Right forelimb (tissue), 1 donor: ENCODE results near the gene B4GALNT2.
"Not testable (repeated sequence)": the region's sequence is repeated elsewhere in the genome, so short reads cannot be mapped to it uniquely, and the experiment has no call there.

Experiments
- DNase-seq: peaks from one replicate; pipeline ENCODE4 v3.0.0-alpha.2; 2018

B4GALNT2 gene

DNA sequence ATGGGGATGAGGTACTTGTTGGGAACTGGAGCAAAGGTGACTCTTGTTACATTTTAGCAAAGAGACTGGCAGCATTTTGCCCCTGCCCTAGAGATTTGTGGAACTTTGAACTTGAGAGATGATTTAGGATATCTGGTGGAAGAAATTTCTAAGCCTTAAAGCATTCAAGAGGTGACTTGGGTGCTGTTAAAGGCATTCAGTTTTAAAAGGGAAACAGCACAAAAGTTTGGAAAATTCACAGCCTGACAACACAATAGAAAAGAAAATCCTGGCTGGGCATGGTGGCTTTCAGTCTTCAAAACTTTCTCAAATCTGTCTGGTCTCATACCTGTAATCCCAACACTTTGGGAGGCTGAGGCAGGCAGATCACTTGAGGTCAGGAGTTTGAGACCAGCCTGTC is 52.0 kb downstream of the B4GALNT2 start:
- DNase-seq, result not testable (repeated sequence)

DNA sequence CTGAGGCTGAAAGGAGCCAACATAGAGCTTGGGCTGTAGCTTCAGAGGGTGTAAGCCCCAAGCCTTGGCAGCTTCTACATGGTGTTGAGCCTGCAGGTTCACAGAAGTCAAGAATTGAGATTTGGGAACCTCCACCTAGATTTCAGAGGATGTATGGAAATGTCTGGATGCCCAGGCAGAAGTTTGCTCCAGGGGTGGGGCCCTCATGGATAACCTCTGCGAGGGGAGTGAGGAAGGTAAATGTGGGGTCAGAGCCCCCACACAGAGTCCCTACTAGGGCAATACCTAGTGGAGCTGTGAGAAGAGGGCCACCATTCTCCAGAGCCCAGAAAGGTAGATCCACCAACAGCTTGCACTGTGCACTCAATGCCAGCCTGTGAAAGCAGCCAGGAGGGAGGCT is 52.8 kb downstream of the B4GALNT2 start:
- not testable (repeated sequence) for DNase-seq

- no peak for DNase-seq
These were observed 54.7 kb downstream of the B4GALNT2 start for GRCh38 chr17:49187301-49187700.

DNA sequence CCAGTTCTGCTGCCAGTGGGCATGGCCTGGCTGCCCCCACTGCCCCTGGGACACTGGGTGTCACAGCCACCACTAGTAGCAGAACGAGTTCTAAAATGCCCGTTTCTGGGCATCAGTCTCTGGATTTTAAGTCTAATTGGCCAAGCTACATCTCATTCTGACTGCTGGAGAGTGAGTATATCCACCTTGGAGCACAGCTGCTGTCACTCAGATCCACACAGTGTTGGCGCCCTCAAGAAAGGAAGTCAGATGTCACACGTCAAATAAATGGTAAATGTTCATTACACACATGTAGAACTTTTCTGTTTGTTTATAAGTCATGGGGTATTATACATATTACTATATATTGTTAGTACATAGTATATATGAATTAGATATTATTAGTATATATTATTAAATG is 58.4 kb downstream of the B4GALNT2 start:
- no peak for DNase-seq

DNA sequence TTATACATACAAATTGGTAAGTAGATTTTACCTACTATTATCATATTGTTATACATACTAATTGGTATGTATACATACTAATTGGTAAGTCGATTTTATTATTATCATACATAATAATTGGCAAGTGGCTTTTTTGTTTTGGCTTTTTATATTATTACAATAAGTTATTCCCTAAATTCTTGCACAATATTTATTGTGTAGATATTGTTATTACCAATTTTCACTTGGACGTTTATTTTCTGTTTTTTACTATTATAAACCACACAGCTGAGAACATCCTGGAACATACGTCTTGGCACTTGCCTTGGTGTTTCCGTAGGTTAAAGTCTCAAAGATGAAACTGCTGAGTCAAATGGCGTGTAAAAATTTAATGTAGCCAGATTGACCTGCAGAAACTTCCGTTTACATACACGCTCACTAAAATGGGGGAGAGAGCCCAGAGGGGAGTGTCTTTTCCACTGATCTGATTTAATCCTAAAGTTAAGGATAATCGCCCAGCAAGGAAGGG is 58.9 kb downstream of the B4GALNT2 start:
- DNase-seq, result no peak

- peak; percentile 99 for DNase-seq
These were observed 59.6 kb downstream of the B4GALNT2 start for GRCh38 chr17:49191917-49192741.

DNA sequence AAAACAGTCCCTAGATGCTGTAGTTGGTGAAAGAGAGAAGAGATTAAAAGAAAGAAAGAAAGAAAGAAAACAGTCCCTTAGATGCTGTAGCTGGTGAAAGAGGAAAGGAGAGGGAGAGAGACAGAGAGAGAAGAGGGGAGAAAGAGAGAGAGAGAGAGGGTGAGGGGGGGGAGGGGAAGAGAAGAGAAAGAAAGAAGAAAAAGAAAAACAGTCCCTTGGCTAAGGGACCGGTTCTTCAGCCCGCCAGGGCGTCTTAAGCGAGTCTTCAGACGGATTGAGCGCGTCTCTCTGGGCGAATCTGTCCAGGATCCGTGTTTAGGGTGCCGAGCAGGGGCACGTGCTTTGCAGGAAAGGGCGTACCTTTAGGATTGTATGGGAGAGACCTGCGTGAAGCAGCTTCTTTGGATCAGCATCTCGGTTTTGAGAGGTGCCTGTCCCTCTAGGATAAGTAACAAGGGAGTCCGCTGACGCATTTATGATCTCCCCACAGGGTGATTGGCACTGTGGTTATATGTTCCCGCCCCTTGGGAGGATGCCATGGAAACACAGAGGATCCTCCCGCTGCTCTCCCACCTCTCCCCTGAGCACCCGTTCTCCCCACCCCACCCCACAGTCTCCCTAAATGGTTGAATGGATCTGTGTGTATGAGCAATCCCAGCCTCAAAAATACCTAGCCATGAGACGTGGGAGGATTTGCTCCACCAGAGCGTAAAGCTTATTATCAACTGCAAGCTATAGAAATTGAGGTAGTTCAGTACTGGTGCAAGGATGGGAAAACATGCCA is 61.1 kb downstream of the B4GALNT2 start:
- DNase-seq, result peak; percentile 51

DNA sequence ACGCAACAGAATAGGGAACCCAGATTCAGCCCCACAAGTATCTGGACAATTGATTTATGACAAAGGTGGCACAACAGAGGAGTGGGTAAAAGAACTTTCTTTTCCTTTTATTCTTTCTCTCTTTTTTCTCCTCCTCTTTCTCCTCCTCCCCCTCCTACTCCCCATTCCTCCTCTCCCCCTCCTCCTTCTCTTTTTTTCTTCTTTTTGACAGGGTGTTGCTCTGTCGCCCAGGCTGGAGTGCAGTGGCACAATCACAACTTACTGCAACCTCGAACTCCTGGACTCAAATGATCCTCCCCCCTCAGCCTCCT is 61.7 kb downstream of the B4GALNT2 start:
- DNase-seq, result no peak

DNA sequence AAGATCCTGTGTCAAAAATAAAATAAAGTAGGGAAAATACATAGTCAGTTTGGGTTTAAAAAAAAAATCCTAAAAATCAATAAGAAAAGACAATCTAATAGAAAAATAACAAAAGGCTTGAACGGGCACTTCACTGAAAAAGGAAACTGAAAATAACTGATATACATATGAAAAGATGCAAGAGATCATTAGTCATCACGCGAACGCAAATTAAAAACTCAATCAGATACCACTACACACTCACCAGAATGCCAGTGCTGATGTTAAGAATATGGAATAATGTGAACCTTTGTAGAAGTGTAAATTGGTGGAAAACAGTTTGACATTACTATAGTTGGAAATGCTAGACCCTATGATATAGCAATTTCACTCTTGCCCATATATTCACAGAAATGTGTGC is 63.2 kb downstream of the B4GALNT2 start:
- no peak for DNase-seq

GRCh38 chr17:49196520-49196919 is 64.0 kb downstream of the B4GALNT2 start:
- DNase-seq, result no peak

DNA sequence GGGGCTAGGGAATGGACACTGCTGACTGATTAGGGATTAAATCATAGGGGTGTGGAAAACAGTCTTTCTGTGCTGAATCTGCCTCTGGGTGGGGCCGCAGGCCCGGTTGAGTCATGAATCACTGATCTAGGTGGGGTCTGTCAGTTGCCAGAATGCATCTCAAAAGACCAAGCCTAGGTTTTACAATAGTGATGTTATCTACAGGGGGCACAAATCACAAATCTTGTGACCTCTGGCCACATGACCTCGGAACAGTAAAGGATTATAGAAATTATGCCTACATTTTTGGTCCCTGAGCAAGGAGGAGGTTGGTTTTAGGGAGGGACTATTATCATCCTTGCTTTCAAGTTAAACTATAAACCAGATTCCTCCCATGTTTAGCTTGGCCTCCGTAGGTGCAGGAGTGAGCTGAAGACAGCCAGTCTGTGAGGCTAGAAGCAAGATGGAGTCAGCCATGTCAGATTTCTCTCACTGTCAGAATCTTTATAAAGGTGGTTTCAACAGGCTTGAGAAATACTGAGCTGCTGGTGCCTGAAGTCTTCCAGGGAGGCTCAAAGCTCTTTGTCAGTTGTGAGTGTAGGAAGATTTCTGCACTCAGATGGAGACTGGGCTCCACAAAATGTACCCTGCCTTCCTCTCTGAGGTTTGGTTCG is 64.9 kb downstream of the B4GALNT2 start:
- DNase-seq, result no peak

DNA sequence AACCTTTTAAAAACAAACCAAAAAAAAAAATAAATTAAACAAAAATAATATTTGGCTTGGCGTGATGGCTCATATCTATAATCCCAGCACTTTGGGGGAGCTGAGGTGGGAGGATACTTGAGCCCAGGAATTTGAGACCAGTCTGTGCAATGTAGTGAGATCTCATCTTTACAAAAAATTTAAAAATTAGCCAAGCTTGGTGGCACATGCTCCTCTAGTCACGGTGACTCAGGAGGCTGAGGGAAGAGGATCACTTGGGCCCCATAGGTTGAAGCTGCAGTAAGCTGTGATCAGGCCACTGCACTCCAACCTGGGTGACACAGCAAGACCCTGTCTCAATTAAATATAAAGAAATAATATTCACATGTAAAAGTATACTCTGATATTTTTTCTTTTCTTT is 65.6 kb downstream of the B4GALNT2 start:
- DNase-seq, result no peak

DNA sequence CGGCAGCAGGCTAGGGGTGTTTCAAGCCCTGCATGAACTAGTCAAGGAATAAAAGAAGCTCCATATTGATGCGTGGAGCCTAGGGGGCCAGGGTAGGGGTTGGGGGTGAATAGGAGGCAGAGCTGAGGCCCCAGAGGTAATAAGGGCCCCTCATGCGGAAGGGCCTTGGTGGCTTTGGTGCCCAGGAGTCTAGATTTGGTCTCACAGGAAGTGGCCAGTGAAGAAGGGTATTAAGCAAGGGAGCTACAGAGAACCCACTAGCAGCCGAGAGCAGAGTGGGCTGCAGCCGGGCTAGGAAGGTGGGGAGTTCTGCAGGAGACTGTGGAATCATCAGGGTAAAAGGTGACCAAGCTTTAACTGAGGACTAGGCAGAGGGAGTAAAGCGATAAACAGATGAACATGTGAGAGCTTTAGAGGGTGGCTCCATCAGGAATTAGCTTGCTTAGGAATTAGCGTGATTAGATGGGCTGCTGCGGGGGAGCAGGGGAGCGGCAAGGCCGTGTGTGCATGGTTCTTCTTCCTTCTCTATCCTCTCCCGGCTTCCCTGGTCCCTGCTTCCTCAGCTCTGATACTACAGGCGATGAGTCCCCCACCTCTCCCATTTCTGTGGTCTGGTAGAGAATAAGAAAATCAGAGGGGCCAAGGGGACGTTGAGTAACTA is 68.0 kb downstream of the B4GALNT2 start:
- DNase-seq, result no peak

GRCh38 chr17:49201481-49201927 is 68.9 kb downstream of the B4GALNT2 start:
- DNase-seq, result no peak

DNA sequence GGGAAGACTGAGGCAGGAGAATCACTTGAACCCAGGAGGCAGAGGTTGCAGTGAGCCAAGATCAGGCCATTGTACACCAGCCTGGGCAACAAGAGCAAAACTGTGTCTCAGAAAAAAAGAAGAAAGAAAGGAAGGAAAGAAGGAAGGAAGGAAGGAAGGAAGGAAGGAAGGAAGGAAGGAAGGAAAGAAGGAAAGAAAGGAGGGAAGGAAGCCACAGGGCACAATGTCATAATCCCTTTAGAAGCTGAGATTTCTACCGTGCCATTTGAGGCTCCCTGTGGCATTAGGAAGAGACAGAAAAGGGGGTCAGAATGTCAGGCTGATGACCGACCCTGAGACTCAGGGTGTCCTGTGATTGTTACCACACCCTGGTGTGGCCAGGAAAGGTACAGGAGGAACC is 71.2 kb downstream of the B4GALNT2 start:
- DNase-seq, result no peak

DNA sequence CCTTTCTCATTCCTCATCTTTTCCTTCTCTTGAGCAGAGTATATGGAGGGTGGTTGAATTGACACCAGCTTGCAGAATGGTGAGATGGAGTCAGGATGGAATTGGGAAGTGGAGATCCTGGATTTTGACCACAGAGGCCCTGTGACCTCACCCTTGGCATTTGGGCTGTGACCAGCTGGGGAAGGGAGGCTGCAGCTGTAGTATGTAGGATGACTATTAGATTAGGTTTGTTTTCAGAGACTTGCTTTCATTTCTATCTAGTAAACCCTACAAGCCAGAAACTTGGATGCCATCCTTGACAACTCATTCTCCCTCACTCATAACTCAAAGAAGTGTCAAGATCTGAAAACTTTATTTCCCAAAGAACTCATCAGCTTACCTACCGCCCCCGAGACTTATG is 71.9 kb downstream of the B4GALNT2 start:
- no peak for DNase-seq

DNA sequence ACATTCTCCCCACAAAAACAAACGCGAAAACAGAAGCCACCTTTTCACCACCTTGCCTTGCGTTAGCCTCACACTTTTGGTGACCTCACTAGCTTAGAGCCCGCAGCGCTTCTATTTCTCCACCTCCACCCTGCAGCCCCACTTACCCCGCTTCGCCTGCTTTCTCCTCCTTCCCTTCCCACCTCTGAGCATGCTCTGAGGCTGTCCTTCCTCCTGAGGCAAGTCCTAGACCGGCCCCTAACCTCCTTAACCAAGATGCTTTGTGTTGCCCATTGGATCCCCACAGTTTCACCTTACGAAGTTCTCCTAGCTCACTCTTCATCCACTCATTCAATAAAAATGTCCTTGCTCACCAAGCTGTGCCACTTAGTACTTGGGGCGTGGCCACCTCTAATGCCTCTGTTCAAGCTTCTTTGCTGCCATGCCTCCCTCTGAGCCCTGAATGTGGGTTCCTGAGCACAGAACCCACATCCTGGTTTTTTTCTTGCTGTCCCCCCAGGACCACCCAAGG is 76.5 kb downstream of the B4GALNT2 start:
- DNase-seq, result no peak

GRCh38 chr17:49210158-49211029 is 77.8 kb downstream of the B4GALNT2 start, which contains the start of the genes ABI3 and GNGT2:
ABI3 (plus strand) TSS chr17:49210707; CDS start chr17:49210725, 18 bp downstream.
GNGT2 (minus strand) TSS chr17:49210574; CDS start chr17:49207422, 3,152 bp downstream.
- DNase-seq, result peak; percentile 61

GRCh38 chr17:49213399-49213798 is 80.8 kb downstream of the B4GALNT2 start:
- no peak for DNase-seq

DNA sequence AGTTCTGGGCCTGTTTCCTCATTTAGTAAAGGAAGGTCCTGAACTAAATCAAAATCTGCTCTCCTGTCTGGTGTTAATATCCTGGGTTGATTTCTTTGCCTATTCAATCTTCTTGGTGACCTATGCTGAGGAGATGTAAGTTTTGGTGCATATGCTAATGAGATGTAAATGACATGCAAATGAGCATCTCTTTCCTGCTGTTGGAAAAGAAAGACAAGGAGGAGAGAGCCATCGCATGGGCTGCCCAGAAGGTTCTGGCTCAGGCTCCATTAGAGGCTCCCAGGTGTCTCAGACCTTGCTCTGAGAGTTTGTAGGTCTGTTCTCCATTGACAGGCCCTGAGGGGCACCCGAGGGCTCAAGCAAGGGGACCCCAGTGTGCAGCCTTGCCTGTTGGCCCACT is 81.3 kb downstream of the B4GALNT2 start:
- DNase-seq, result no peak

DNA sequence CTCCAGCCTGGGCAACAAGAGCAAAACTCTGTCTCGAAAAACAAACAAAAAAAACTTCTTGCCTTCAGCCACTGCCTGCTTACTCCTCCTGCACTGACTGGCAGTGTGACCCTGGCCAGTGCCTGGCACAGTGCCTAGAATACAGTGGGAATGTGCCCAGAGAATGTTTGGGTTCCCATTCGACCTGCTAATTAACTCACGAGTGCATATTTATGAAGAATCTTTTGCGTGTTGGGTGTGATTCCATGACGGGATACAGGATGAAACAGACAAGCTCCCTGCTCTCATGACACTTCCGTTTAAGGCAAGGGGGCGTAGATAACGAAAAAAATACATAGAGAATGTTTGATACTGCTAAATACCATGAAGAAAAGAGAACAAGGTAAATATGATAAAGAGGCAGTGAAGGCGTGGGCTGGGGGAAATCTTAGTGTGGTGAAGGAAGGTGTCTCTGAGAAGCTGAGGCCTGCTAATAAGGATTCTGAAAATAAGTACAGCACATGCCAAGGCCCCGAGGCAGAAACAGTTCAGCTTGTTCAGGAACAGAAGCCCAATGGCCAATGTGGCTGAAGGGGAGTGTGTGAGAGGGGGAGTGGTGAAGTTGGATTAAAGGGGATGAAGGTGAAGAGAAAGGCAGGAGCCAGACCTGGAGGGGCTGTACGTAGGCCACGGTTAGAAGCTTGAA is 82.2 kb downstream of the B4GALNT2 start:
- no peak for DNase-seq
